ENCODE results near the gene TRIM2.

DNA sequence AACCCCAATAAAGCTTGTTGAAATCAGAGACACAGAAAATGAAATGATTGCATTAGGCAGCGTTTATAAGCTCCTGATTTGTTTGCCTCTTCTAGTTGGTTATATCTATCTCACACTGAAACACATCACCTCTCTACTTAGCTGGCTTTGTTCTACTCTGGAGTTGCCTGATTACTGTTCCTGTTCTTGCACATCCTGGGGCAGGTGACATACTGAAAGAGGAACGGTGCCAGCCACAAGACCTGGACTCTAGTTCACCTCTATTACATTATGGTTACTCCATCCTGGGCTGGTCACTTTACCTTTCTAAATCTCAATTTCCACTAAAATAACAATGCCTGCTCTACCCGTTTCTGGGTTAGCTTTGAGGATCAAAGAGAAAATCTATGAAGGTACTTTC, 47.9 kb downstream of the TRIM2 start:
- no peak for TF ChIP-seq YY1 (IDR thresholded peaks at IDR 0.05; ENCODE audit: insufficient read depth, insufficient read length)
- no peak for TF ChIP-seq ZNF274 (IDR thresholded peaks at IDR 0.05; ENCODE audit: low read depth, low read length)
